Activated gamma-delta T cell (primary cell): ENCODE data around the gene SPAG8.

Experiments used
- DNase-seq: peaks from one replicate; lab custom pipeline; 2025; lab: John Stamatoyannopoulos, UW

The SPAG8 gene

GRCh38 chr9:35771943-35772342, 40.1 kb downstream of the SPAG8 start:
- no peak for DNase-seq

DNA sequence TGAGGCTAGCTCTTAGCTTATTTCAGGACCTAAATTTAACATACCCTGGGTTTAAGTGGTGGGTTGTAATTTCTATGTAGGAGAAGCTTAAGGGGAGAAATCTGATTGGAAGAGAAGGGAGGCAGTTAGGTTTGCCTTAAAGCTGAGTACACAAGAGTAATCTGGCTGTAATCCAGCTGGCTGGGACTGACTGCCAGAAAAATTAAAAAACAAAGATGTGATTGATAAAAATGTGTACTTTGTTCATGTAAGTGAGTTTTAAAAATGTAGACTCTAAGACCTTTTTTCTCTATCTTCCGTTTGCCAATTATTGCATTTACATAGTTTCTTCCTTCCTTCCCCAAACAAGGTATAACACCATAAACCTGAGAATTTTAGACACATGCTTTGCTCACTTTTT, 40.5 kb downstream of the SPAG8 start:
- no peak for DNase-seq

GRCh38 chr9:35771075-35771433, 41.0 kb downstream of the SPAG8 start:
- DNase-seq: no peak

DNA sequence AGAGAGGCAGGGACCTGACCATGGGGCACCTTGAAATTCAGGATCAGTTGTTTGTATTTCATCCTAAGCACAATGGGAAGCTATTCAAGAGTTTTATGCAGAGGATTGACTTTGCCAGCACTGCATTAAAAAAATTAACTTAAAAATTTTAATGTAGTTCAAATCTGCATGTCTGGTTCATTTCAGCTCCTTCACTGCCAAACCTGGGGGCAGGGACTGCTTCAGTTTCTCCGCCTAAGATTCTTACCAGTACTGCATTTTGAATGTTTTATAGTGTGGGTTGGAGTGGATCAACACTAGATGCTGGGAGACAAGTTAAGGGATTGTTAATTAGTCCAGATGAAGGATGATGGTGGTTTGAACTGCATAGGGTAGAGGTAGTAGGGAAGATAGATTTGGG, 42.3 kb downstream of the SPAG8 start:
- DNase-seq: no peak

DNA sequence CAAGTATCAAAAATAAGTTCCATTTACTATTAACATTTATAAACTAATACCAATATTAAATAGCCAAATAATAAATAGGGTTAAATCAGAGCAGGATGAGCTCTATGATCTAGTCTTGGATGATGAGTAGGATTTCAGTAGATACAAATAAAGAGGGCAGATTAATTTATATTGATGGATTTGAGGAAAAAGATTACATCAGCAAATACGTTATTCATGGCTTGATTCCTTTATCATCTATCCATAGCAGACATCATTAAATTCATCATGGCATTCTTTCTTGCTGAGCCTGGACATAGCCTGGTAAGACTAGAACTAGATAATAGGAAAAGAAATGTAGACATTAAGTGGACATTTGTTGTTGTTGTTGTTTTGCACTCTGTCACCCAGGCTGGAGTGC, 44.6 kb downstream of the SPAG8 start:
- DNase-seq: no peak

- DNase-seq: no peak
Measured at GRCh38 chr9:35766997-35767396, 45.1 kb downstream of the SPAG8 start.

- no peak for DNase-seq
Measured at GRCh38 chr9:35763803-35764202, 48.3 kb downstream of the SPAG8 start.

DNA sequence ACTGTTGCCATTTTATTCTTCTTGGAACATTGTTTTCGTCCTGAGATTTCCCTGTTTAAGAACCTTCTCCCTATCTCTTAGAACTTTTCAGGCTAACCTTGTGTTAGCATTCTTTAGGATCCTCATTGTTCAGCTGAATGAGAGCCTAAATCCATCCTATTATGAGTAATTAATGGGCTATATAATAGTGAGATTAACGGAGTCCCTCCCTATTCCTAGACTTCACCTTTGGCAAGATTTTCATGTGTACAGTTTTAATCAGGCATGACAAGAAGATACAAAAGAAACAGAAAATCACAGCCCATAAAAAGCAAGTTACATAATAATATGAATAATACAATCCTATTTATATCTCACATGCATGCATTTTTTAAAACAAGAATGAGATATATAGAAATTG, 48.9 kb downstream of the SPAG8 start:
- DNase-seq: no peak

- DNase-seq: no peak
Measured at GRCh38 chr9:35760651-35761050, 51.4 kb downstream of the SPAG8 start.

DNA sequence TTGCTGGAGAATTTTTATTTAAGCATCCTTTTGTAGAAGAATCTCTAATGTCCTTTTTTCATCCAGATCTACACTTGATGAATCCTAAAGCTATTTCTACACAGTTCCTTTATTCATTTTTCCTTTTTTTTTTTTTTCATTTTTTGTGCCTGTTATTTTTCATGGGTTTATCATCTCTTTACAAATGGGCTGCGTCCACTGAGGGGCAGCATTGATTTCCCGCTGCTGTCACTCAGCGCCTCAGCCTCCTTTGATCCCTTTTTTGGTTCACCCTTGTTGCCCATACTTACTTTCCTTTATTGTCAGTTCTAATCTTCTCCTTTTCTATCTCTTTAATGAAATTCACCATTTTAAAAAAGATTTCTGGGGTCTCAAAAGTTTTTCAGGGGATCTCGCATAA, 52.3 kb downstream of the SPAG8 start:
- no peak for DNase-seq
